Measurements from ENCODE around the gene UNCX. TPM values are rescaled to one million over a fixed set of nuclear protein-coding genes. Genes with fewer than 3 reads are reported as not detected.

Gene UNCX
- polyA plus RNA-seq, 1 donor (not counting 4 experiments of a cell fraction or from before 2014, with no cell fraction given): not detected

GRCh38 chr7:1254281-1255079 lies 21.8 kb downstream of the UNCX start:
- TF ChIP-seq CTCF (optimal IDR thresholded peaks at IDR 0.05 in 1 of 3, IDR thresholded peaks at IDR 0.05 in 1 of 3, conservative IDR thresholded peaks at IDR 0.05 in 1 of 3; ENCODE audit: extremely low read depth in 1 of 3, insufficient read depth in 2 of 3, low read length in 3 of 3): no peak
- no peak for TF ChIP-seq EZH2 (IDR thresholded peaks at IDR 0.05; ENCODE audit: low read length)
- no peak overlapping the region for H3K4me2 ChIP-seq (ENCODE audit: control insufficient read depth, extremely low read depth, insufficient read depth, low read depth, low read length)
- no peak overlapping the region for H3K27ac ChIP-seq (ENCODE audit: control insufficient read depth, insufficient read depth, low read length)
- H3K79me2 ChIP-seq (ENCODE audit: control insufficient read depth, insufficient read depth, low read length): no peaks in the 10 kb centered on the region
- dilution Hi-C loops (cut with MboI; ENCODE audit: extremely low pct_ligation_motif_present, low sequenced_read_pairs): no loop called here
- no peak overlapping the region for H2AFZ ChIP-seq (ENCODE audit: control insufficient read depth, low read length)
- peaks cover 74% of the 10 kb centered on the region for H3K27me3 ChIP-seq (ENCODE audit: control insufficient read depth, extremely low read depth, insufficient read depth, low read length)
- no peak overlapping the region for H3K9ac ChIP-seq (ENCODE audit: control insufficient read depth, extremely low read depth, insufficient read depth, low read length)
- H3K9me3 ChIP-seq (ENCODE audit: control insufficient read depth, low read depth, low read length): no peaks in the 10 kb centered on the region
- no peak for DNase-seq (ENCODE audit: low read depth, low spot score)
- FAIRE-seq: no peak
- H3K4me3 ChIP-seq (ENCODE audit: control insufficient read depth in 2 of 3, extremely low read depth in 1 of 3, insufficient read depth in 2 of 3, low read depth in 1 of 3, low read length in 3 of 3): no peak overlapping the region
- H3K4me1 ChIP-seq (ENCODE audit: control insufficient read depth, extremely low read depth, insufficient read depth, low read length): peaks cover 2% of the 10 kb centered on the region
- H3K36me3 ChIP-seq (ENCODE audit: control insufficient read depth in 2 of 2, extremely low read depth in 1 of 2, insufficient read depth in 2 of 2, low read length in 2 of 2): no peaks in the 10 kb centered on the region
- no peaks in the 10 kb centered on the region for H4K20me1 ChIP-seq (ENCODE audit: control insufficient read depth, extremely low read depth, insufficient read depth, low read length)
- H3K9me1 ChIP-seq (ENCODE audit: control insufficient read depth, extremely low read depth, insufficient read depth, low read length): no peaks in the 10 kb centered on the region

DNA sequence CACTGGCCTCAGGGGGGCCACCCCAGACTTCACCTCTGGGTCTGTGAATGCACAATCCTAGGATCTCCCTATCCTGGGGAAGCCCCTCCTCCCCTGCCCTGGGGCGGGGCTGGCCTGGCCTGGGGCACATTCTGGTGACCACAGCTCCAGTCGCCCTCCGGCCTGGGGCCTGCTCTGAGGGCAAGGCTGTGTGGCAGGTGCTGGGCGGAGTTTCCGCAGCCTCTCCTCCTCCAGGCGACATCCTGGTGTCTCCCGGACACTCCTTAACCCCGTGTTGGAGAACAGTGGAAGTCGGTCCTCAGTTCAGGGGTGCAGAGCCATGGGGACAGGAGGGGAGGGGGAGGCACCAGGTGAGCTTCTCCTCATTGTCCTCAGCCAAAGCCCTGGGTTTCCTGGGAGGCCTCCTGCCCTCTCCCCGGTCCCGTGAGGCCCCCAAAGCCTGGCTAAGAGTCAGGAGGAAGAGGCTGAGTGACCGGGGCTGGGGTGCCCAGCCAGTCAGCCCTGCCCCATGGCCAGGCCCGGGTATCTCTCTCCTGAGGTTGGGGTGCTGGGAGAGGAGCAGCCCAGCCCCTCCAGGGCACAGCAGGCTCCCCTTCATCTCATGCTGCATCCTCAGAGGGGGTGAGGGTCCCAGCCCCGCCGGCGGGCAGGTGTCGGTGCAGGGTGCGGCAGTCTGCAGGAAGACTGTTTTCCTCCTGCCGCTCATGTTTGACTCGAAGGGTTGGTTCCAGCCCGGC lies 22.6 kb downstream of the UNCX start:
- Histone ChIP-seq H3K9me1 (ENCODE audit: control insufficient read depth, extremely low read depth, insufficient read depth, low read length) (no peaks in the 10 kb centered on the region), H3K79me2 (ENCODE audit: control insufficient read depth, insufficient read depth, low read length) (no peaks in the 10 kb centered on the region), H3K9me3 (ENCODE audit: control insufficient read depth, low read depth, low read length) (no peaks in the 10 kb centered on the region), H3K4me2 (ENCODE audit: control insufficient read depth, extremely low read depth, insufficient read depth, low read depth, low read length) (no peak overlapping the region), H3K36me3 (ENCODE audit: control insufficient read depth in 2 of 2, extremely low read depth in 1 of 2, insufficient read depth in 2 of 2, low read length in 2 of 2) (no peaks in the 10 kb centered on the region), H3K27me3 (ENCODE audit: control insufficient read depth, extremely low read depth, insufficient read depth, low read length) (peaks cover 73% of the 10 kb centered on the region), H3K4me3 (ENCODE audit: control insufficient read depth in 2 of 3, extremely low read depth in 1 of 3, insufficient read depth in 2 of 3, low read depth in 1 of 3, low read length in 3 of 3) (no peak overlapping the region), H2AFZ (ENCODE audit: control insufficient read depth, low read length) (no peak overlapping the region), H4K20me1 (ENCODE audit: control insufficient read depth, extremely low read depth, insufficient read depth, low read length) (no peaks in the 10 kb centered on the region), H3K4me1 (ENCODE audit: control insufficient read depth, extremely low read depth, insufficient read depth, low read length) (peaks cover 2% of the 10 kb centered on the region), H3K27ac (ENCODE audit: control insufficient read depth, insufficient read depth, low read length) (no peak overlapping the region), H3K9ac (ENCODE audit: control insufficient read depth, extremely low read depth, insufficient read depth, low read length) (no peak overlapping the region)
- FAIRE-seq (no peak), DNase-seq (ENCODE audit: low read depth, low spot score) (no peak)
- TF ChIP-seq EZH2 (IDR thresholded peaks at IDR 0.05; ENCODE audit: low read length): peak; percentile 73
- no peak for TF ChIP-seq CTCF (optimal IDR thresholded peaks at IDR 0.05 in 1 of 3, IDR thresholded peaks at IDR 0.05 in 1 of 3, conservative IDR thresholded peaks at IDR 0.05 in 1 of 3; ENCODE audit: extremely low read depth in 1 of 3, insufficient read depth in 2 of 3, low read length in 3 of 3)
- dilution Hi-C loops (cut with MboI; ENCODE audit: extremely low pct_ligation_motif_present, low sequenced_read_pairs): no loop called here

All from keratinocyte (primary cell).